Left hindlimb (tissue), 1 donor: ENCODE data around the gene PMP22.

Experiments
- DNase-seq: peaks from one replicate; pipeline ENCODE4 v3.0.0-alpha.2; 2018

Gene PMP22

GRCh38 chr17:15265131-15265530 is at the start of gene PMP22:
Gene PMP22 (minus strand): TSS chr17:15265326. CDS start chr17:15260727, 4,599 bp downstream.
- peak; percentile 78 for DNase-seq

- no peak for DNase-seq
These were observed 46.9 kb upstream of the PMP22 start for GRCh38 chr17:15311996-15312395.

DNA sequence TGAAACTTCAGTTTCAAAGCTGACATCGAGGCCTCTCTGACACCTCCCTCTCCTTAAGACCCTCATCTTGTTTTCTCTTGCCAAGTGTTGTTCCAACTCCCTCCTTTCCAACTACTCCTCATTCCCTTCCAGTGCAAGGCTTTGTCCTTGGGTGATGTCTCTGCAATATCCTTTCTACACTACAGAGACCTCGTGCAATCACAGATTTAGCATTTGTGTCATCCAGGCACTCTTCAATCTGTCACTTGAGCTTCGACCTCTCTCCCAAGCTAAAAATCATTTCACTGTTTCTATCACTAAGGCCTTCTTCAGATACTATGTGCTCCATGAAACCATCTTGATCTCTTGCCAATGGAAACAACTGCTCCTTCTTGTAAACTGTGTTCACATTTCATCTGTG is 44.7 kb upstream of the PMP22 start:
- no peak for DNase-seq

GRCh38 chr17:15309236-15309635 is 44.1 kb upstream of the PMP22 start:
- no peak for DNase-seq

- DNase-seq = no peak
These were observed 43.6 kb upstream of the PMP22 start for GRCh38 chr17:15308758-15309157.

DNA sequence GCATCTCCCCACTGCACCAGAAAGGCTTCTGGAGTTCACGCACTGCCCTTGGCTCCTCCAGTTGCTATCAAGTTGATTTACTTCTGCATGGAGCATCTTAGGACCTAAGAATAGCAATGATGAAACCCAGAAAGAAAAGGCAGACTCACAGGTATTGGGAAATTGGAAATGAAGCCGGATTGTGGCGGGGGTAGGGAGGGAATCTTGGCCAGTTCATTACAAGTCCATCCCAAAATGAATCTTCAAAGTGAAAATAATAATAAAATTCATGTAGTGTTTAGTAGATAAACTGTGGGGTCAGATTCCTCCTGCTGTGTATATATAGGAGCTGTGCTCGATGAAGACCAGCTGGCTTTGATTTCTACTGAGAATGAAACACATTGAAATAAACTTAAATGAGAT is 42.6 kb upstream of the PMP22 start:
- DNase-seq = no peak

DNA sequence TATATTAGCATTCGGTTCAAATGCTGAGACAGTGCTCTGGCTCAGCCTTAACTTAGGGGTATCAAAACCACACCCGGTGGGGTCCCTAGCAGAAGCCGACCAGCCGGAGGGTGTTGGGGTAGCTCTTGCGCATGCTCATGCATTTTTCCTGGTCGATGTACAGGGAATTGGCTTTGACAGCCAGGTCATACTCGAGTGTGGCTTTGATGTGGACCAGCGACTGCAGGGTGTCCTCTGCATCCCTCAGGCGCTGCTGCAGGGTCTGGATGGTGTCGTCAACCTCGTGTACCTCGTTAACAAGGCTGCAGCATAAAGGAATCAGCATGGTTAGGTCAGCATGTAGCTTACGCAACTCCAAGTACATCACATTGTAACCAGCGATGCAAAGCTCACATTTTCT is 38.7 kb upstream of the PMP22 start:
- DNase-seq = no peak

DNA sequence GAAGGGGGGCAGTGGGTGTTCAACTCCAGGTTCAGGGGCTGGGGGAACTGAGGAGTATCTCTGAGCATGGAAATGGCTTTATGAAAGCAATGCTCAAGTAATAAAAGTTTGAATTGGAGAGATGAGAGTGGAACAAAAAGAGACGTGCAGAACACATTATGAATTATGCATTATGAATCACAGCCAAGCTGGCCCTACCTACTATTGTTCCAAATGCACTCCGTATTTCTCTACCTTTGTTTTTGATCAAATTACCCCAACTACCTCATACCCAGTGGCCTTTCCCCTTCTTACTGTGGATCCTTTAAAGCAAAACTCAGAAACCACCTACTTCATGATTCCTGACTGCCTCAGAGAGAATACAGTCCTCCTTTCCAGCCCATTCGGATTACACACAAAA is 38.1 kb upstream of the PMP22 start:
- DNase-seq = no peak

- DNase-seq = no peak
These were observed 36.7 kb upstream of the PMP22 start for GRCh38 chr17:15301845-15302244.

GRCh38 chr17:15298176-15298575 is 33.0 kb upstream of the PMP22 start:
- DNase-seq = no peak

DNA sequence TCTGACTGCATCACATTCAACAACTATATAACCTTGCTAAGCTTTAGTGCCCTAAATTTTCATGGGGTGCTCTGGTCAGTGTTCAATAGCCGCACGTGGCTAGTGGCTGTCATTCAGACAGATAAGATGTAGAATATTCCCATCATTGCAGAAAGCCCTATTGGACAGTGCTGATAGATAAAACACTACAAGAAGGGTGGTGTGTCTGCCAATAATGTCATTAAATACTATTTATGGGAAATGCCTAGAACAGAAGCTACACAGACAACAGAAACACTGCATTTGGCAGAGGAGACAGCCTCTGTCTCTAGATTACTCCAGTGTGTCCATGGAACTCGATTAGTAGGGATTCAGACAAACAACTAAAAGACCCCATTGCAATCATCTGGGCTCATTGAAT is 28.4 kb upstream of the PMP22 start:
- DNase-seq = no peak

- DNase-seq = no peak
These were observed 26.7 kb upstream of the PMP22 start for GRCh38 chr17:15291674-15292361.

- DNase-seq = no peak
These were observed 25.5 kb upstream of the PMP22 start for GRCh38 chr17:15290605-15291004.

- DNase-seq = no peak
These were observed 24.4 kb upstream of the PMP22 start for GRCh38 chr17:15289285-15290183.

DNA sequence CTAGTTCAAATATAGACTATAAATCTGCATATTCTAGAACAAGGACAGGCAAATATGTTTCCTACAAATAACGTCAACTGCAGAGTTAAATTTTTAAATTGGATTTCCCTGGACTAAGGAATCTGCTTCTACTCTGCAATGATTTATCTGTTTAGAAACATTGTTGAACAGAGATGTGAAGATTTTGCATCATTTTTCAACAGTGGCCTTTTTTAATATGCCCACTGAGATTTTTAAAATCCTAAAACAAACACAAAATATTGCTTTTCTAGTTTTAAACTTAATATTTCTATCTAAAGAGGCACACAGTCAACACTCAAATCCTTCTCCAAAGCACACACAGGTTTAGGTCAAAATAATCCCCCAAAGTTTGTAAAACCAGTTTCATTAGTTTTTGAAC is 23.7 kb upstream of the PMP22 start:
- DNase-seq = no peak

GRCh38 chr17:15287538-15288267 is 22.6 kb upstream of the PMP22 start:
- no peak for DNase-seq

DNA sequence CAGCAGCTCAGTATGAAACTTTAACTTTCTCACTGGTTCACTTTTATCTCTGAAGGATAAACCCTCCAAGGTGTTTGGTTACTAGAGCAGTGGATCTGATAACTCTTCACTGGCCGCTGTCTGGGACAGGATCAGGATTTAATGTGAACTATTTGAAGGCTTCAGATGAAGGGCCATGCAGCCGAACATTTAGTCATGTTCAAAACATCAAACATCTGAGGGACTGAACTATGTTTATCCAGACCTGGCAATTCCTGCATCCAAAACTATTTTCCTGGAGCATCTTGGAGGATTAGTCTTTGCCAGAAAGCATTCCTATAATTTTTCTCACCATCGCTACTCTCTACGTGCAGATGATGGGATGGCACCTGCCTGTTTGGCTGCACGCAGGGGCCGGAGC is 20.3 kb upstream of the PMP22 start:
- no peak for DNase-seq

GRCh38 chr17:15284537-15284936 is 19.4 kb upstream of the PMP22 start:
- no peak for DNase-seq

DNA sequence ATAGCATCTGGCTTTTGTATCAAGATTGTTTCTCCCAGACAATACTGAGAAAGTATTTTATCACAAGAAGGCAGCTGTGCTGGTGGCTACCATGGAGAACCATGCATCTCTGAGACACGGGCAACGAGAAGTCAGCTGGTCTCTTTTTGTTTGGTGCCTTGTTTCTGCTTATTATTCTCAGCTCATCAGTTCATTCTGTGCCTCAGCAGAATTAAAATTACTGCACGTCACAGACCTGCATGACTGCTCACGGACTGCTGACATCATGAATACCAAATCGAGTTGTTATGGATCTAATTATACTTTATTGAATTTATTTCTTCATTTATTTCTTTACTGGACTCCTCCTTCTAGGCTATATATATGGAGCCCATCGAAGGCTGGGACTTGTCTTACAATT is 19.0 kb upstream of the PMP22 start:
- DNase-seq = no peak

- no peak for DNase-seq
These were observed 16.8 kb upstream of the PMP22 start for GRCh38 chr17:15281909-15282308.

GRCh38 chr17:15278924-15279477 is 13.9 kb upstream of the PMP22 start:
- no peak for DNase-seq

GRCh38 chr17:15278380-15278779 is 13.3 kb upstream of the PMP22 start:
- no peak for DNase-seq

GRCh38 chr17:15274017-15274416 is 8.9 kb upstream of the PMP22 start:
- no peak for DNase-seq
